Inferior parietal cortex (tissue), 1 donor: ENCODE measurements around the gene UCP3.

Source experiments
- DNase-seq: peaks from one replicate; pipeline ENCODE4 v3.0.0-alpha.2; 2016; ENCODE audit errors: extremely low spot score

The UCP3 gene

GRCh38 chr11:73978576-73979086, 30.3 kb downstream of the UCP3 start:
- no peak for DNase-seq

GRCh38 chr11:73977856-73978519, 30.9 kb downstream of the UCP3 start:
- no peak for DNase-seq

DNA sequence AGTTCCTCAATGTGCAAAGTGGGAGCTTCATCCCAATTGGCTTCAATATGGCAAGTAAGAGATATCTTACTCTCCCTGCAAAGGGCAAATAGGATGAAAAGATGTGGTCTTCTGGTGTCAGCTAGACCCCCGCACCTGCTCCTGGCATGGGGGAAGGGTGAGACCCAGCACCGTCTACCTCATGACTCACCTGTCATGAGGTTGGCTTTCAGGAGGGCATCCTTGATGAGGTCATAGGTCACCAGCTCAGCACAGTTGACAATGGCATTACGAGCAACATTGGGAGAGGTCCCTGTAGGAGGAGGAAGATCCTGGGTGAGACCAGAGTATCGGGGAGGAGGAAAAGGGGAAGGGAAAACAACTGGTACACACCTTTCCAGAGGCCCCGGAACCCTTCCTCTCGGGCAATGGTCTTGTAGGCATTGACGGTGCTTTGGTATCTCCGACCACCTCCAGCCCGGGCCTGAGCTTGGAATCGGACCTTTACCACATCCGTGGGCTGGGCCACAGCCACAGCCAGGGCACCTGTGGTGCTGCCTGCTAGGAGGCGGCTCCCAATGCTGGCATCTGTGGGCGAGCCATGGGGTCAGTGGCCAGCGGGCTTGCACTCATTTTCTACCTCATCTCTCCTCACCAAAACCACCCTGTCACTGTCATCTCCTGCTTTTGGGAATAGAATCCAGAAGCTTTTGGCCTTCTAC, 32.3 kb downstream of the UCP3 start:
- no peak for DNase-seq

GRCh38 chr11:73975479-73975757, 33.5 kb downstream of the UCP3 start:
- DNase-seq: no peak

DNA sequence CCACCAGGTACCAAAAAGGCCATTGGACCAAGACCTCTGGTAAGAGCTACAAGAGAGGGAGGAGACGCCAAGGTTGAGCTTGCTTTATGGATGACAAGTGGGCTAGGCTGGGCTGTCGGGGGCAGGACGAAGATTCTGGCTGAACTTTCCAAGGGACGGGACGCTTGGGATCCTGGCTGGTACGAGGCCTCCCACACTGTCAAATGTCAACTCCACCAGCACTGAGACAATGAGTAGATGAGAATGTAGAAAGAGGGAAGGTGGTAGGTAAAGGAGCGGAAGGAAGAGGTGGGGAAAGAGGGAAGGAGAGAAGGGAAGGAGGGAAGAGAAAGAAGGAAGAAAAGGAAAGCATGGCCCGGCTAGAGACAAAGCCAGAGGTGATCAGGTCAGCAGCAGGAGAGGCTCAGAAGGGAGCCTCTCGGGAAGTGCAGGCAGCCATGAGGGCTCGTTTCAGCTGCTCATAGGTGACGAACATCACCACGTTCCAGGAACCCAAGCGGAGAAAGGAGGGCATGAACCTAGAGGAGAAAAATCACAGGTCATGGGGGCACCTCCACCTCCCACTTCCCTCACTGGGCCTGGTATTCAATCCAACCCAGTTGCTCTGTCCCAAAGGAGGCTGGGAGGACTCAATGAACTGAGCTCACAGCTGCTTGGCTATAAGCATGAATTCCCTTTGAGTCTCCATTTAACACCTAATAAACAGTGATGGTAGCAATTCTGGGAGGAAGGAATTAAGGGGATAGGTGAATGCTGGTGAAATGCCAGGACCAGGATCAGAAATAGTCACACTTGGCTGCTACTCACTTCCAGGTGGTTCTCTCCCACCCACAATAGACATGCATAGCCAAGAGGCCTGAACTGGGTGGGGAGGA, 34.0 kb downstream of the UCP3 start:
- no peak for DNase-seq

- DNase-seq: no peak
Measured at GRCh38 chr11:73972620-73973449, 36.0 kb downstream of the UCP3 start.

GRCh38 chr11:73972187-73972586, 36.7 kb downstream of the UCP3 start:
- DNase-seq: no peak

GRCh38 chr11:73971175-73971719, 37.6 kb downstream of the UCP3 start:
- no peak for DNase-seq

DNA sequence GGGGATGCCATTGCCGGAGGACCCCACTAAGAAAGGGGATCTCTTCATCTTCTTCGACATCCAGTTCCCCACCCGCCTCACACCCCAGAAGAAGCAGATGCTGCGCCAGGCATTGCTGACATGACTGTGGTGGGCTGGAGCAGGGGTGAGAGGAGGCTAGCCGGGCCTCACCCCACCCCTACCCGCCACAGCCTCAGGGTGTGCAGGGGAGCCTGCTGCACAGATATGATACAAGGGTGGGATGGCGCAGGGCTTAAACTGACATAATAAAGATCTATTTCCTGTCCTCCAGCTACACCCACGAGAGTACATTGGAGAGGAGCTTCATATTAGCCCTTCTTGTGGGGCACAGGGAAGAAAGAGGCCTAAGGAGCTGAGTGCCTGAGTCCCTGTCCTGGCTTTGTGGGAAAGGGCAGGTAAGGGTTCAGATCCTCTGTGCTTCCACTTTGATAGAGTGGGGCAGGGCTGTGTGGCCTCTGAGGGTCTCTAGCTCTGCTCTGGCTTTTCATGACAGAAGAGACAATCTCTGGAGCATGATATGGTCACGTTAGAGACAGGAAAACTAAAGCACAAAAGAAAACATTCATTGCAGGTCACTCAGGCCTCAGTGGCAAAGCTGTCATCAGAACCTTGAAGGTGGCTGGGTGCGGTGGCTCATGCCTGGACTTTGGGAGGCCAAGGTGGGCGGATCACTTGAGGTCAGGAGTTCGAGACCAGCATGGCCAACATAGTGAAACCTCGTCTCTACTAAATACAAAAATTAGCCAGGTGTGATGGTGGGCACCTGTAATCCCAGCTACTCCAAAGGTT, 38.7 kb downstream of the UCP3 start:
- no peak for DNase-seq

- no peak for DNase-seq
Measured at GRCh38 chr11:73969091-73969490, 39.8 kb downstream of the UCP3 start.

GRCh38 chr11:73968356-73968966, 40.4 kb downstream of the UCP3 start:
- no peak for DNase-seq

DNA sequence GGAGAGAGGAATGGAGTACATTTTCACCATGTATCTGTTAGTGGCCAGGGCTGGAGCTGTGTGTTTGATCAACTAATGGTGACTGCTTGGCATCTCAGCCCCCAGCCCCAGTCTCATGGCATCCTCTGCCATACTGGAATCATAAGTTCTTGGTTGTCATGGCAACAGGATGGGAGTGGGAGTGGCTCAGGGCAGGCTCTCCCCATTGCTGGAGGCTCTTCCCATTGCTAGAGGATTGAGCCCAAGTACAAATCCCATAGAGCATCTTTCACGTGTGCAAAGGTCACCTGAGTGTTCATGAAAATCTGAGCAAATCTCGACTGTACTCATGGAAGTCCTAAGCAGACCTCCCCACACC, 43.1 kb downstream of the UCP3 start:
- no peak for DNase-seq

- DNase-seq: no peak
Measured at GRCh38 chr11:73965076-73965763, 43.7 kb downstream of the UCP3 start.

GRCh38 chr11:73963861-73964260, 45.0 kb downstream of the UCP3 start:
- DNase-seq: no peak

DNA sequence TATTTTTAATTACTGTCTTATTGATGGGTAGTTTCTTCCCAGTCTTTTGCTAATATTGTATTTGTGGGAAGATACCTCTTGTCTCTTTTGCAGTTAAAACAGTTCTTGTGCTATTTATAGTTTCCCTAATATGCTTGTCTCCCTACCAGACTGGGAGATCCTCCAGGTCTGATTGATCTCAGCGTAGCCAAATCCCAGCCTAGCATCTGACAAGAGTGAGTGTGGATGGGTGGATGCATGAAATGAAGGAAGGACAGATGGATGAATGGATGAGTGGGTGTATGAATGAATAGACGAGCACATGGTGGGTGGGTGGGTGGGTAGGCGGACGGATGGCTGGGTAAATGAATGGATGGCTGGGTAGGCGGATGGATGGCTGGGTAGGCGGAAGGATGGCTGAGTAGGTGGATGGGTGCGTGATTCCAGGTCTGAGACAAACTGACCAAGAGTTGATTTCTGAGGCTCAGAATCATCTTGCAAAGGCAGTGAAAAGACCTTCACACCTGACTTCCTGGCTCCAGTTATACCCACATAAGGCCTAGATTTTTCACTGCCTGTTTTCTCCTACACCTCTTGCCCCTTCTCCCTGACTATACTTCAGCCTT, 46.7 kb downstream of the UCP3 start:
- DNase-seq: no peak

GRCh38 chr11:73961321-73961720, 47.6 kb downstream of the UCP3 start:
- no peak for DNase-seq

- DNase-seq: no peak
Measured at GRCh38 chr11:73958521-73959141, 50.3 kb downstream of the UCP3 start.

- DNase-seq: no peak
Measured at GRCh38 chr11:73957654-73958361, 51.1 kb downstream of the UCP3 start.
